ENCODE results near the gene OR6C6. TPM values are rescaled to one million over a fixed set of nuclear protein-coding genes. Genes with fewer than 3 reads are reported as not detected.

The OR6C6 gene
- total and polyA plus RNA-seq, 10 donors: not detected

DNA sequence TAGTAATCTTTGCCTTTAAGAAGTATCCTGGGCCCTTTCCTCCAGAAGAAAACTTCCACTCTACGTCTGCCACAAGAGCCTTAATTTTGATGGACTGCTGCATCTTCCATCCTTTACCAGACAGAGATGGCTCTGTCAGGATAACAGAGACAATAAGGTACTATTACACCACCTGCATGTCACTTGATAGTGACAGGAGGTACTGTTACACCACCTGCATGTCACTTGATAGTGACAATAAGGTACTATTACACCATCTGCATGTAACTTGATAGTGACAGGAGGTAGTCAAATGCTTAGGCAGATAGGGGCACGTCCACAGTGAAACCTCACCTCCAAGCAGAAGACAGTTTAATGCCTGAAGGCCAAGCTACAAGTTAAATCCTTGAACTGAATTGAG is 38.1 kb downstream of the OR6C6 start:
- Histone ChIP-seq H3K9me3 (no peaks in the 10 kb centered on the region), H3K36me3 (no peaks in the 10 kb centered on the region), H3K27ac (no peak overlapping the region), H3K4me1 (no peaks in the 10 kb centered on the region), H3K4me3 (no peak overlapping the region), H3K27me3 (replicated peaks in 1 of 7) (peaks cover 0 to 6% (median 0%) of the 10 kb centered on the region in 7 donors)
- DNase-seq: no peak
- TF ChIP-seq POLR2AphosphoS5 (IDR thresholded peaks at IDR 0.05): no peak
- TF ChIP-seq, protein P1, sequence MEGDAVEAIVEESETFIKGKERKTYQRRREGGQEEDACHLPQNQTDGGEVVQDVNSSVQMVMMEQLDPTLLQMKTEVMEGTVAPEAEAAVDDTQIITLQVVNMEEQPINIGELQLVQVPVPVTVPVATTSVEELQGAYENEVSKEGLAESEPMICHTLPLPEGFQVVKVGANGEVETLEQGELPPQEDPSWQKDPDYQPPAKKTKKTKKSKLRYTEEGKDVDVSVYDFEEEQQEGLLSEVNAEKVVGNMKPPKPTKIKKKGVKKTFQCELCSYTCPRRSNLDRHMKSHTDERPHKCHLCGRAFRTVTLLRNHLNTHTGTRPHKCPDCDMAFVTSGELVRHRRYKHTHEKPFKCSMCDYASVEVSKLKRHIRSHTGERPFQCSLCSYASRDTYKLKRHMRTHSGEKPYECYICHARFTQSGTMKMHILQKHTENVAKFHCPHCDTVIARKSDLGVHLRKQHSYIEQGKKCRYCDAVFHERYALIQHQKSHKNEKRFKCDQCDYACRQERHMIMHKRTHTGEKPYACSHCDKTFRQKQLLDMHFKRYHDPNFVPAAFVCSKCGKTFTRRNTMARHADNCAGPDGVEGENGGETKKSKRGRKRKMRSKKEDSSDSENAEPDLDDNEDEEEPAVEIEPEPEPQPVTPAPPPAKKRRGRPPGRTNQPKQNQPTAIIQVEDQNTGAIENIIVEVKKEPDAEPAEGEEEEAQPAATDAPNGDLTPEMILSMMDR (IDR thresholded peaks at IDR 0.05 in 8 of 11, conservative IDR thresholded peaks at IDR 0.05 in 3 of 11): no peak
- TF ChIP-seq POLR2A (IDR thresholded peaks at IDR 0.05): no peak
- intact Hi-C loops (cut with DNase I; ENCODE audit: low total_unique reads): no loop called here
- WGBS, 5 donors: 57 to 79% (median 65%) methylated on average over 2 of the region's 2 CpGs

DNA sequence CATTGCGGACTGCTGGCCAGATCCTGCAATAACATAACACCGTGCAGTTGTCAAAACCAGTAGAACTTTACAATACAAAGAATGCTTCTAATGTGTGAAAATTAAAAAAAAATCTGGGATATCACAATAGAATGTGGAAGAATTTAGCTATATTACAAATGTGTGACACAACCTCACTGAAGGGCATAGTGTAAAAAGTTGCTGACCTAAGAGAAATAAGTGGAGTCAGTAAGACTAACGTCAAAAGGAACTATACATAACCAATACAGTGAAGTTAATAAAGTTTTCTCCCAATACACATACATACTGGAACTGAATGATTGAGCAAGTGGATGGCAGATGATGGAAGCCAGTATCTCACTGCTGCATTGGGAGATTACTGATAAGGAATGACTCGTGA is 39.5 kb downstream of the OR6C6 start:
- Histone ChIP-seq H3K27me3 (replicated peaks in 1 of 7) (peaks cover 0 to 6% (median 0%) of the 10 kb centered on the region in 7 donors), H3K36me3 (no peaks in the 10 kb centered on the region), H3K4me3 (no peak overlapping the region), H3K27ac (no peak overlapping the region), H3K4me1 (no peaks in the 10 kb centered on the region), H3K9me3 (no peaks in the 10 kb centered on the region)
- WGBS, 5 donors: 89 to 94% (median 90%) methylated on average over 4 of the region's 4 CpGs
- intact Hi-C loops (cut with DNase I; ENCODE audit: low total_unique reads): no loop called here
- TF ChIP-seq, protein P1 (IDR thresholded peaks at IDR 0.05 in 8 of 11, conservative IDR thresholded peaks at IDR 0.05 in 3 of 11): no peak
- TF ChIP-seq POLR2A (IDR thresholded peaks at IDR 0.05) (no peak), POLR2AphosphoS5 (IDR thresholded peaks at IDR 0.05) (no peak)
- no peak for DNase-seq

DNA sequence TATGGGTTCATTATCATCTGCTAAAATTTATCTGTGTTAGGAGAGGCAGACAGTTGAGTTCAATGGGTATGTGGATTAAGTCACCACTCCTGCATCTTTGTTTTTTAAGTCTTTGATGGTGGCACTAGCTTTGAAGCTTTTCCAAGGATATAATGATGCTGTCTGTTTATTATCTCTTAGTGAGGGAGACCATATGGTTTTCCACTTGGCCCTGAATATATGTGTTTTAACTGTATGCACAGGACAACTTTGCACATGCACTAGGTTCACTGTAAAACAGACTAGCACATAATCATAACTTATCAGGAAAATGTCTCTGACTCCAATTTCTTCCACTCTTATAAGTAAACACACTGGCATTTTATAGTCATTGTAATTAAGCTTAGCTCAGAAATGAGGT is 43.1 kb downstream of the OR6C6 start:
- no peaks in the 10 kb centered on the region for H3K9me3 ChIP-seq
- H3K36me3 ChIP-seq: no peaks in the 10 kb centered on the region
- no peaks in the 10 kb centered on the region for H3K4me1 ChIP-seq
- H3K27ac ChIP-seq: no peak overlapping the region
- intact Hi-C loops (cut with DNase I; ENCODE audit: low total_unique reads): no loop called here
- peaks cover 0 to 6% (median 0%) of the 10 kb centered on the region in 7 donors for H3K27me3 ChIP-seq (replicated peaks in 1 of 7)
- DNase-seq: no peak
- no peak overlapping the region for H3K4me3 ChIP-seq
- TF ChIP-seq, protein P1 (IDR thresholded peaks at IDR 0.05 in 8 of 11, conservative IDR thresholded peaks at IDR 0.05 in 3 of 11): no peak
- TF ChIP-seq POLR2AphosphoS5 (IDR thresholded peaks at IDR 0.05): no peak

DNA sequence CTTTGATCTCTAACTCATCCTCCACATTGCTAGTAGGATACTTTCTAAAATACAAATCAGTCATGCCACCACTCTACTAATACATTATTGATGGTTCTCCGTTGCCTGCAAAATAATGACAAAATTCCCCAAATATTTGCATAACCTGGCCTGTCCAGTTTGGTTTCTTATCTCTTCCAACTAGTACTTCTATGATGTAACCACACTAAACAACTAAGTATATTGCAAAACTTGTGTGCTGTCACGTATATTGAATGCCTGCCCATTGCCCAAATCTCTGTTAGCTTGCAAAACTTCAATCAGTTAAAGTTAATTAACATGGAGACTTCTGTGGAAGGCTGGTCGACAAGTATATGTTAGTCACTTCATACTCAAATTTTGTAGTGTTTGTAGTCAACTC is 45.4 kb downstream of the OR6C6 start:
- Histone ChIP-seq H3K27me3 (replicated peaks in 1 of 7) (peaks cover 0 to 15% (median 0%) of the 10 kb centered on the region in 7 donors), H3K27ac (no peak overlapping the region), H3K4me3 (no peak overlapping the region), H3K4me1 (no peaks in the 10 kb centered on the region), H3K36me3 (no peaks in the 10 kb centered on the region), H3K9me3 (no peaks in the 10 kb centered on the region)
- no peak for DNase-seq
- TF ChIP-seq POLR2AphosphoS5 (IDR thresholded peaks at IDR 0.05): no peak
- TF ChIP-seq, protein P1 (IDR thresholded peaks at IDR 0.05 in 8 of 11, conservative IDR thresholded peaks at IDR 0.05 in 3 of 11): no peak
- TF ChIP-seq POLR2A (IDR thresholded peaks at IDR 0.05): no peak
- intact Hi-C loops (cut with DNase I; ENCODE audit: low total_unique reads): no loop called here
- WGBS, 5 donors: 56 to 71% (median 62%) methylated on average over 3 of the region's 3 CpGs
